ENCODE results near the gene NRK. TPM values are rescaled to one million over a fixed set of nuclear protein-coding genes. Genes with fewer than 3 reads are reported as not detected.

Gene NRK
- total RNA-seq, 4 donors from 2014 or later: 0.96 to 10.7 (median 1.5) TPM

DNA sequence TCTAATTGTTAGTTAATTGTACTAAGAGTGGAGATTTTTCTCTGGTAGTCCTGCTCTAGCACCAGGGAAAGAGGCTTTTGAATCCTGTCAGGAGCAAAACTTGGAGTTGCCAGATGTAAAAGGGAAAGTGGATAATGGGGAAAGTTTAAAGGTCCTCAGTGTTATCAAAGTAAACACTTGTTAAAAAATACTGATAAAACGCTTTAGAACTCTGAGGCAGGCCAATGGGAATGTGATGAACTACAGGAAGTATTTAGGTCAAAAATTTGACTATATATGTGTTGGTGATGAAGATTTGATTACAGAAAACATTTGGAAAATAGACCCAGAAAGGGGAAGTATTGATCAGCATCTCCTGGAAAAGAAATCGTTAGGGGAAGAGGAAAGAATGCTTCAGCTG lies 183.3 kb downstream of the NRK start:
- TF ChIP-seq CTCF (IDR thresholded peaks at IDR 0.05): no peak
- no peak for DNase-seq (ENCODE audit: low spot score)
- no peak for ATAC-seq (ENCODE audit: low FRiP score)

GRCh38 chrX:106007815-106008214 lies 185.5 kb downstream of the NRK start:
- no peak for TF ChIP-seq CTCF (IDR thresholded peaks at IDR 0.05)
- DNase-seq (ENCODE audit: low spot score): no peak
- ATAC-seq (ENCODE audit: low FRiP score): no peak

Other genes with a start within 250 kb of the NRK start
- not detected for gene SERPINA7, start 216.2 kb downstream of the NRK start, total RNA-seq